Thymus (tissue), 14 donors: ENCODE data around the gene CHRNB4. TPM values are rescaled to one million over a fixed set of nuclear protein-coding genes. Genes with fewer than 3 reads are reported as not detected.
"Not testable (repeated sequence)": the region's sequence is repeated elsewhere in the genome, so short reads cannot be mapped to it uniquely, and the experiment has no call there.

Experiments used
- DNase-seq, 9 donors: peaks; one replicate each; pipeline ENCODE4 v3.0.0-alpha.2; 2013; ENCODE audit warnings: low spot score in 9 of 9, low read depth in 6 of 9, missing footprints in 1 of 9
- H3K27ac ChIP-seq, 2 donors: one replicate each; pipeline ENCODE4 v1.5.1; 2013; ENCODE audit warnings: control low read depth in 1 of 2, low read depth in 1 of 2, low read length in 1 of 2, mild to moderate bottlenecking in 1 of 2, moderate library complexity in 1 of 2
- H3K27me3 ChIP-seq, 2 donors: one replicate each; pipeline ENCODE4 v1.5.1; 2013; ENCODE audit warnings: low read length in 1 of 2; ENCODE audit not compliant: control insufficient read depth in 2 of 2, insufficient read depth in 1 of 2
- H3K36me3 ChIP-seq, 2 donors: one replicate each; pipeline ENCODE4 v1.5.1; 2013; ENCODE audit warnings: low read length in 1 of 2, mild to moderate bottlenecking in 1 of 2, moderate library complexity in 1 of 2; ENCODE audit not compliant: control insufficient read depth in 2 of 2, insufficient read depth in 2 of 2
- H3K4me1 ChIP-seq, 2 donors: one replicate each; pipeline ENCODE4 v1.5.1; 2013; ENCODE audit warnings: low read length in 2 of 2; ENCODE audit not compliant: control insufficient read depth in 2 of 2, insufficient read depth in 2 of 2
- H3K4me3 ChIP-seq, 2 donors: one replicate each; pipeline ENCODE4 v1.5.1; 2013; ENCODE audit warnings: low read length in 2 of 2, control low read depth in 1 of 2, mild to moderate bottlenecking in 1 of 2
- H3K9me3 ChIP-seq, 2 donors: one replicate each; pipeline ENCODE4 v1.5.1; 2013; ENCODE audit warnings: low read length in 1 of 2, mild to moderate bottlenecking in 1 of 2; ENCODE audit not compliant: control insufficient read depth in 2 of 2, insufficient read depth in 1 of 2
- WGBS: extraction: QIAGEN DNeasy Blood & Tissue Kit; methylation state at CpG from one replicate; pipeline ENCODE4 v1.1.7; 2013; 5-methylcytosine and 5-hydroxymethylcytosine counted together
- long read RNA-seq, 10 donors: transcript quantifications; one replicate each; lab custom pipeline, GENCODE V29; 2026
- polyA plus RNA-seq: library from polyadenylated mRNA; stranded (reverse); fragments of 200-250 nt; gene quantifications from one replicate; pipeline ENCODE4 v1.2.3, GENCODE V29; 2013
- total RNA-seq: library from RNA; stranded (reverse); fragments of 120-200 nt; gene quantifications from one replicate; pipeline ENCODE4 v1.2.4, GENCODE V29; 2013
- donor health status: healthy.

The CHRNB4 gene, protein sequence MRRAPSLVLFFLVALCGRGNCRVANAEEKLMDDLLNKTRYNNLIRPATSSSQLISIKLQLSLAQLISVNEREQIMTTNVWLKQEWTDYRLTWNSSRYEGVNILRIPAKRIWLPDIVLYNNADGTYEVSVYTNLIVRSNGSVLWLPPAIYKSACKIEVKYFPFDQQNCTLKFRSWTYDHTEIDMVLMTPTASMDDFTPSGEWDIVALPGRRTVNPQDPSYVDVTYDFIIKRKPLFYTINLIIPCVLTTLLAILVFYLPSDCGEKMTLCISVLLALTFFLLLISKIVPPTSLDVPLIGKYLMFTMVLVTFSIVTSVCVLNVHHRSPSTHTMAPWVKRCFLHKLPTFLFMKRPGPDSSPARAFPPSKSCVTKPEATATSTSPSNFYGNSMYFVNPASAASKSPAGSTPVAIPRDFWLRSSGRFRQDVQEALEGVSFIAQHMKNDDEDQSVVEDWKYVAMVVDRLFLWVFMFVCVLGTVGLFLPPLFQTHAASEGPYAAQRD
- total RNA-seq: 0.47 TPM
- polyA plus RNA-seq: 0.62 TPM
- long read RNA-seq, donor 1: 0 reads
- long read RNA-seq, donor 2: 0 reads
- long read RNA-seq, donor 3, partial matches to known transcripts: 0 of 1 reads
- long read RNA-seq, donor 3, other reads (novel, unspliced or antisense): 0 of 1 reads
- long read RNA-seq, donor 4: 0 reads
- long read RNA-seq, donor 5: 0 reads
- long read RNA-seq, donor 6: 0 reads
- long read RNA-seq, donor 7: 0 reads
- long read RNA-seq, donor 8: 0 reads
- long read RNA-seq, donor 9: 0 reads
- long read RNA-seq, donor 10: 0 reads

DNA sequence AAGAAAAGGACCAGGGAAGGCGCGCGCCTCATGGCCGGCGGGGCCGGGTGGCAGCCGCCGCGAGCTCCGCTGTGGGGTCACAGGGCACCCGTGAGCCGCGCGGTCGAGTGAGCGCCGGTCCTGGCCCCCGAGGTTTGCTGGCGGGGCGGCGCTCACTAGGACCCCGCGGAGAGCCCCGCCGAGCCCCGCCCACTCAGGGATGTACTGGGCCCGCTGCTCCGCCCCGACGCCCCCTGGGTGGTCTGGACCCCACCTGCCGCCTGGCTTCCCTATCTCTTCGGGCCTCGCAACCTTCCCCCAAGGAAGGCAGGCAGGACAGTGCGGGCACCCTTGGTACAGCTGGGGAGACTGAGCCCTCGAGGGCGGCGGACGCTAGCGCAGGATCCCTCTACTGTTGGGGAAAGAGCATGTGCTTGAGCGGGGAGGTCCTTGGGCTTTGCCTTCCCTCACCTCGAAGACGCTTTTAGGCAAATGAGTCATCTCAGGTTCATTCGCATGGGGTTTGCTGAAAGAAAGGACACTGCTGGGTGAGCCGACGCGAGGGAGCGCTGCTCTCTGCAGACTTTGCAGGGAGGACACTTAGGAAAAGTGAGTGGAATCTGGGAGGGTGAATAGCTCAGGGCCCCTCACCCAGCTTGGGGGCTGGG lies at the start of gene CHRNB4:
Gene CHRNB4, minus strand, starts transcription at position 109 of the 647 bp plus-strand sequence. Its CDS starts 77 bp downstream, at position 32.
- Histone ChIP-seq H3K4me3 (peak within 1 kb of the TSS; percentile 62 to 66), H3K27ac (no peak within 1 kb of the TSS), H3K36me3 (no peaks in the 10 kb centered on the region), H3K4me1 (peaks cover 37 to 48% of the 10 kb centered on the region in 2 donors), H3K27me3 (peaks cover 0 to 16% of the 10 kb centered on the region in 2 donors), H3K9me3 (no peaks in the 10 kb centered on the region)
- WGBS: 19% methylated on average over 47 of the region's 47 CpGs
- DNase-seq: peak in 4 of 9 donors; percentile 47 to 80 (median 64)

DNA sequence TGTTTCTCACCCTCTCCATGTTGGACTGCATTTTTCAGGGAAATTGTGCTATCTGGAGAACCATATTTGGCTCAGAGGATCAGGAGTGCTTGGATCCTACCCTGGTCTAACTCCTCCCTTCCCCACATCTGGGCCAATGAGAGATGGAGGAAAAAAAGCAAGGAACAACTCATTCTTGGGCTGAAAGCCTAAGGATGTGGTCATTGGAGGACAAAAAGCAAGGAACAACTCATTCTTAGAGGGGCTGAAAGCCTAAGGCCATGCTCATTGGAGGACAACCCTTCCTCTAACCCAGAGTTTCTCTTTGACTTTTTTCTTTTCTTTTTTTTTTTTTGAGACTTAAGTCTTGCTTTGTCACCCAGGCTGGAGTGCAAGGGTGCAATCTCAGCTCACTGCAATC lies 48.6 kb upstream of the CHRNB4 start:
- H3K4me1 ChIP-seq: peaks cover 18 to 28% of the 10 kb centered on the region in 2 donors
- no peak overlapping the region for H3K4me3 ChIP-seq
- no peaks in the 10 kb centered on the region for H3K36me3 ChIP-seq
- DNase-seq: no peak
- H3K27me3 ChIP-seq: no peaks in the 10 kb centered on the region
- no peak overlapping the region for H3K27ac ChIP-seq
- H3K9me3 ChIP-seq: no peaks in the 10 kb centered on the region

DNA sequence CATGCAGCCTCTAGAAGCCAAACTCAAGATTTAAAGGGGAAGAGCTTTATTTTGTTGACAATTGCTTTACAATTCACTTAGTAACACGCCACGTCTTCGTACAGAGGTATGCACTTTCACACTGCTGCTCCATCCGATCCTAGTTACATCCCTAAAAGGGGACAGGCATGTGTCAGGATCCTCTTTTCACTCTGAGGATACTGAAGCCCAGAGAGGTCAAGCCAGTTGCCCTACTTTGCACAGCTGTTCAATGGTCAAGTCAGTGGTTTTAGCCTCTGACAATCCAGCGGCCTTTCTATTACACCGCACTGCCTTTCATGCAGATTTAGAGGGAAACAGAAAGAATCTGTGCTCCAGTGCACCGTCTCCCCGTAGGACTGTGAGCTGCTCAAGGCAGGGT lies 44.9 kb upstream of the CHRNB4 start:
- DNase-seq: no peak
- H3K9me3 ChIP-seq: no peaks in the 10 kb centered on the region
- peak overlapping the region; percentile 61 to 77 for H3K27ac ChIP-seq
- peaks cover 18 to 26% of the 10 kb centered on the region in 2 donors for H3K4me1 ChIP-seq
- no peak overlapping the region for H3K4me3 ChIP-seq
- H3K36me3 ChIP-seq: no peaks in the 10 kb centered on the region
- H3K27me3 ChIP-seq: no peaks in the 10 kb centered on the region
- WGBS: 89% methylated on average over 8 of the region's 8 CpGs

DNA sequence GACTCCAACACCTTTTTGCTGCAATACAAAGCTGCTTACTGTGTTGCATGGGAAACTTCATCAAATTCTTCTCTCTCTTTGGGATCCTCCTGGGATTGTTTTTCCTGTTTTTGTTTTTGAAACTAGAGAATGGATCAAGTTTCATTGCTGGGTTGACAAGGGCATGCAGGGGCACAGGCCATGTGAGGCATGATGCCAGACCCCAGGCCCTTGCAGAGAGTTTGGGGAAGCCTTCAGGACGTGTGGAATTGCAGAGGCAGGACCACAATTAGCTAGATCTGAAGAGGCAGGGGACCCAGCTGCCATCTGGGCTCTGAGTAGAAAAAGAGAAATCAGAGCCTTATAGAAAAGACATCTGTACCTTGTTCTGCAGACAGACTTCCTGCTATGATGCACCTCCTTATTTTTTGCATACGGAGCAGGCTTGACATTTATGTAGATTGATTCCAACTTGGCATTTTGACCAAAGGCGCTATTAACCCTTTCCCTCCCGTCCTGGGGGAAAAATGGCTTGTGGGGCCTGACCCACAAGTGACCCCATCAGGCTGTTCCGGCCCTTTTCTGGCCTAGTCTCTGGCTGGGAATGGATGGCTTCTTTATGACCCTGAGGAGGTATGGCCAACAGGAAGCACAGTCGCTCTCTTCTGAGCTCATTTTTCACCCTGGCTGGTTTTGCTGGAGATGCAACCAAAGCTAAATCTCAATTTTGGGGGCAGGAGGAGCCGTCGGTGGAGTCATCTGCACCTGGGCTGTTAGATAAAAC lies 44.3 kb upstream of the CHRNB4 start:
- Histone ChIP-seq H3K9me3 (no peaks in the 10 kb centered on the region), H3K4me3 (peak overlapping the region in 1 of 2 donors; percentile 3), H3K27me3 (no peaks in the 10 kb centered on the region), H3K36me3 (no peaks in the 10 kb centered on the region), H3K27ac (peak overlapping the region; percentile 61 to 77), H3K4me1 (peaks cover 18 to 27% of the 10 kb centered on the region in 2 donors)
- WGBS: 20% methylated on average over 8 of the region's 8 CpGs
- DNase-seq: peak in 7 of 9 donors; percentile 18 to 72 (median 42)

DNA sequence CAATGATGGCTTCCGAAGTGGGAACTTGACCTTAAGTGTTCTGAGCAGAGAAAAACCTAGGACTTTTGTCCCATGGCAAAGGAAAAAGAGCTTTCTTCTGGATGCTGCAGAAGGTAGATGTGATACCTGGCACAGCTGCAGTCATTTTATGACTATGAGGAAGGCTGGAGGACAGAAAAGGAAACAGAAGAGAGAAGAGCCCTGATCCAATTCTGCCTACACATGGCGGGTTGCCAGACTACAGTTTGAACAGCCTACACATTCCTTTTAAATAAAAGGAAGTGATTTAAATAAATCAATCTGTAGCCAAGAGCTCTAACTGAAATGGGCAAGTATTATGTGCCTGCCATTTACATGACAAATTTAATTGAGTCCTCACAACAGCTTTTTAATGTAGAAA lies 43.6 kb upstream of the CHRNB4 start:
- H3K27me3 ChIP-seq: no peaks in the 10 kb centered on the region
- WGBS: 98% methylated on average over 2 of the region's 2 CpGs
- H3K4me3 ChIP-seq: no peak overlapping the region
- peaks cover 18 to 27% of the 10 kb centered on the region in 2 donors for H3K4me1 ChIP-seq
- no peaks in the 10 kb centered on the region for H3K36me3 ChIP-seq
- DNase-seq: no peak
- H3K9me3 ChIP-seq: no peaks in the 10 kb centered on the region
- no peak overlapping the region for H3K27ac ChIP-seq

DNA sequence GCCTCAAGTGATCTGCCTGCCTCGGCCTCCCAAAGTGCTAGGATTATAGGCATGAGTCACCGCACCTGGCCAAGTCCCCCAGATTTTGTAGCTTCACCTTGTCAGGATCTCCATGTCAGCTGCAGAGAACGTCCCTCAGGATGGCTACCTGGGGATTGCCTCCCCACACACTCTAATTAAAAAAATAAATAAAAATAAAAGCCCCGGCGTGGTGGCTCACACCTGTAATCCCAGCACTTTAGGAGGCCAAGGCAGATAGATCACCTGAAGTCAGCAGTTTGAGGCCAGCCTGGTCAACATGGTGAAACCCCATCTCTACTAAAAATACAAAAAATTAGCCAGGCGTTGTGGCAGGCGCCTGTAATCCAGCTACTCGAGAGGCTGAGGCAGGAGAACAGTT lies 42.6 kb upstream of the CHRNB4 start:
- 98% methylated on average over 8 of the region's 8 CpGs for WGBS
- H3K36me3 ChIP-seq, H3K27ac ChIP-seq, H3K4me3 ChIP-seq, DNase-seq, H3K9me3 ChIP-seq, H3K27me3 ChIP-seq: not testable (repeated sequence)
- peaks cover 18 to 27% of the 10 kb centered on the region in 2 donors for H3K4me1 ChIP-seq

DNA sequence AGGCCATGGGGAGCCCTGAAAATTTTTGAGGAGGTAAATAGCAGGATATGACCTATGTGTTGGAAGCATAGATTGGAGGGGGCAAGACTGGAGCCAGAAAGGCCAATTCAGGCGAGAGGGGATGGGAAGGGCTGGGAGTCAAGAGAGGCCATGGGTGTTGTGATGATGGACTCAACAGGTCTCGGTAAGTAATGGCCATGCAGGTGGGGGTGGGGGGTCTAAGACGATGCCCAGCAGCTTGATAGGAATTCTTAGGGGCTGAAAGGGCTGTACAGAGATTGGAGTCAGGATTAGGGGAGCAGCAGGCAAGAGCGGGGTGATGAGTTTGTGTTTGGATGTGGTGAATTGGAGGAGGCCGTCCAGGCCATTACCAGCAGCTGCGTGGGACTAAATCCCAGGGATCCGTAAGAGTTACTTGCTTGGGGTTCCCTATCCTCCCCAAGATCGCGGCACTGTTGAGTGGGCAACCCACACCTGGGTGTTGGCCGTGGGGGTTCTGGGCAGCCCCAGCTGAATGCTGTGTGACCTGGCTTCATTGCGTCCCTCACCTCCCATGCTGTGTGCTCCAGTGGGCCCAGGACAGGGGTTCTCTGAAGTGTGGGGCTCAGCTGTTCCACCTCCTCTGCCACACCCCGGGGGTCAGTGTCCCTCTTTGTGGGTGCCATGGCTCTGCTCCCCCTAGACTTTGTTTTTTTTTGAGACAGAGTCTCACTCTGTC lies 41.8 kb upstream of the CHRNB4 start:
- Histone ChIP-seq H3K4me3 (no peak overlapping the region), H3K36me3 (no peaks in the 10 kb centered on the region), H3K4me1 (peaks cover 18 to 27% of the 10 kb centered on the region in 2 donors), H3K9me3 (no peaks in the 10 kb centered on the region), H3K27ac (no peak overlapping the region), H3K27me3 (no peaks in the 10 kb centered on the region)
- WGBS: 98% methylated on average over 12 of the region's 12 CpGs
- DNase-seq: no peak

DNA sequence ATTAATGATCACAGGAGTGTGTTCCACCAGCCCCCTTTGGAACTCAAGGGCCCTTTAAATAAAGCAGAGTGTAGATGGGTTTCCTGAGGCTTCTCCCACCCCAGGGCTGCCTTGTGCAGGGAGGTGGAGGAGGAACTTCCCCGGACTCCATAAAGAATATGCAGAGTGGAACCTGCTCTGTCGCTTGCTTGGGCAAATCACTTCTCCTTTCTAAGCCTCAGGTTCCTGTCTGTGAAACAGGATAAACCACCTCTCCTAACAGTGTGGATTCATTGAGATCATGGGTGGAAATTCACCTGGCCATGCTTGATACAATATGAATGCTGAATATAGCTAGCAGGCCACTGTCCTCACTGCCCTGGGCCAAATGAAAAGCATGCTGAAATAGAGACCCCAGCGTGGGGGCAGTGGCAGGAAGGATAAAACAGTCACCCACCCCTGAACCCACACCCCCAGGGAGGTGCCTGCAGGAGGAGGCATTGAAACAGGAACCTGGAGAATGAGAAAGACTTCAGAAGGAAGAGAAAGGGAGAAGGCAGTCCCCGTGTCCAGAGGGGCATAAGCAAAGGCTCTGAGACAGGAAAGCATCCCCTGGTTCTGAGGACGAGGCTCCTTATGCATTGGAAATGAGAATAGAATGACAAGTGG lies 41.1 kb upstream of the CHRNB4 start:
- H3K36me3 ChIP-seq: no peaks in the 10 kb centered on the region
- no peak overlapping the region for H3K27ac ChIP-seq
- no peaks in the 10 kb centered on the region for H3K9me3 ChIP-seq
- H3K4me1 ChIP-seq: peaks cover 18 to 27% of the 10 kb centered on the region in 2 donors
- H3K27me3 ChIP-seq: no peaks in the 10 kb centered on the region
- H3K4me3 ChIP-seq: no peak overlapping the region
- no peak for DNase-seq
- WGBS: 53% methylated on average over 5 of the region's 5 CpGs
